Spleen (tissue), 7 donors: Measurements from ENCODE around the gene DOK4.

Source experiments
- POLR2A ChIP-seq, 3 donors: fragments of 450-650 bp; IDR thresholded peaks; one replicate each; pipeline ENCODE4 v1.5.1; 2017; ENCODE audit warnings: antibody characterized with exemption in 3 of 3, mild to moderate bottlenecking in 1 of 3
- POLR2AphosphoS5 ChIP-seq, 3 donors: sonication (generic); formaldehyde crosslinking; IDR thresholded peaks; one replicate each; pipeline ENCODE4 v1.5.1; 2017; ENCODE audit warnings: antibody characterized with exemption in 3 of 3
- TF ChIP-seq, protein P1 (sequence below), 11 experiments: fragments of 200-600 bp in 7 of 11; fragments of 450-650 bp in 4 of 11; sonication (generic) in 4 of 11; IDR thresholded peaks in 8 of 11; conservative IDR thresholded peaks in 3 of 11; 1 replicate in 7 of 11; 2 replicates in 4 of 11; pipeline versions ENCODE4 v1.4.0 to v1.8.0; 2016 to 2021; ENCODE audit warnings: antibody characterized with exemption in 11 of 11, inconsistent platforms in 4 of 11, mild to moderate bottlenecking in 1 of 11
- donor health status: DM: no; HTN: no; CAD: no; lungs with moderate emphysema.
- donor health status: DM: no; HTN: no; CAD: no.
- donor health status: DM: no; HTN: no; CAD: no.

DNA sequence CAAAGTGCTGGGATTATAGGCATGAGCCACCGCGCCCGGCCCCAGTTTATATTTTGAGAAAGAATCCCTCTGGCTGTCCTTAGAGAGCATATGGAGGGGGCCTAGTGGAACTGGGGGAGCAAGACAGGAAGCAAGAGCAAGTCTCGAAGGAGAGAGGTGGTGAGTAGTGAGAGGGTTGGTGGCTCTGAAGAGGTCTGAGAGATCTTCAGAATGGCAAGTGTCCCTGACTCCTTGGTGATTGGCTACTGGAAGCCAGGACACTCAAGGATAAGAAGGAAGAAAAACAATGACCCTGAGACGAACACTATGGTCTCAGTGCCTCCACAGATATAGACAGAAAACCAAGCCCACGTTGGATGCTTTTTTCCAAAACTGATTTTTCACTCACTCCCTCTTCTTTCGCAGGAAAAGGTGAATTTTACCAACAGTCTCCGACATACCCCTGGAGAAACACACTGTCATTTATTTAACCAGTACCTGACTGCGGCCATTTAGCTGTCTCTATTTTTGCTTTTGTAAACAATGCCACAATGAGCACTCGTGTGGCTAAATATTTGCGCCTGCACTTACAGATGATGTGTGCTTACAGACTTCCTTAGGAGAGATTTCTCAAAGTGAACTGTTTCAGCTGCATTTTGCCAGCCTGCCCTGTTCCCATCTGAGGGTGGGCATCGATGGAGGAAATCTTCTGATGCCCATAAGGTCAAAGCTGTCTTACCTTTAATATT is 15.9 kb upstream of the DOK4 start:
- TF ChIP-seq, protein P1, sequence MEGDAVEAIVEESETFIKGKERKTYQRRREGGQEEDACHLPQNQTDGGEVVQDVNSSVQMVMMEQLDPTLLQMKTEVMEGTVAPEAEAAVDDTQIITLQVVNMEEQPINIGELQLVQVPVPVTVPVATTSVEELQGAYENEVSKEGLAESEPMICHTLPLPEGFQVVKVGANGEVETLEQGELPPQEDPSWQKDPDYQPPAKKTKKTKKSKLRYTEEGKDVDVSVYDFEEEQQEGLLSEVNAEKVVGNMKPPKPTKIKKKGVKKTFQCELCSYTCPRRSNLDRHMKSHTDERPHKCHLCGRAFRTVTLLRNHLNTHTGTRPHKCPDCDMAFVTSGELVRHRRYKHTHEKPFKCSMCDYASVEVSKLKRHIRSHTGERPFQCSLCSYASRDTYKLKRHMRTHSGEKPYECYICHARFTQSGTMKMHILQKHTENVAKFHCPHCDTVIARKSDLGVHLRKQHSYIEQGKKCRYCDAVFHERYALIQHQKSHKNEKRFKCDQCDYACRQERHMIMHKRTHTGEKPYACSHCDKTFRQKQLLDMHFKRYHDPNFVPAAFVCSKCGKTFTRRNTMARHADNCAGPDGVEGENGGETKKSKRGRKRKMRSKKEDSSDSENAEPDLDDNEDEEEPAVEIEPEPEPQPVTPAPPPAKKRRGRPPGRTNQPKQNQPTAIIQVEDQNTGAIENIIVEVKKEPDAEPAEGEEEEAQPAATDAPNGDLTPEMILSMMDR (IDR thresholded peaks at IDR 0.05 in 8 of 11, conservative IDR thresholded peaks at IDR 0.05 in 3 of 11), result no peak
- TF ChIP-seq POLR2AphosphoS5 (IDR thresholded peaks at IDR 0.05), result no peak
- no peak for TF ChIP-seq POLR2A (IDR thresholded peaks at IDR 0.05)
